GM18520 (cell line): ENCODE measurements around the gene ERCC2.

Experiments
- ATAC-seq: cut with Tn5 transposase; IDR thresholded peaks from one replicate; pipeline ENCODE4 v1.9.1; 2021; ENCODE audit not compliant: unreplicated experiment

ERCC2 gene

GRCh38 chr19:45306040-45306439 is 64.3 kb downstream of the ERCC2 start:
- ATAC-seq, result no peak

- ATAC-seq, result no peak
These were observed 65.0 kb downstream of the ERCC2 start for GRCh38 chr19:45305421-45305820.

DNA sequence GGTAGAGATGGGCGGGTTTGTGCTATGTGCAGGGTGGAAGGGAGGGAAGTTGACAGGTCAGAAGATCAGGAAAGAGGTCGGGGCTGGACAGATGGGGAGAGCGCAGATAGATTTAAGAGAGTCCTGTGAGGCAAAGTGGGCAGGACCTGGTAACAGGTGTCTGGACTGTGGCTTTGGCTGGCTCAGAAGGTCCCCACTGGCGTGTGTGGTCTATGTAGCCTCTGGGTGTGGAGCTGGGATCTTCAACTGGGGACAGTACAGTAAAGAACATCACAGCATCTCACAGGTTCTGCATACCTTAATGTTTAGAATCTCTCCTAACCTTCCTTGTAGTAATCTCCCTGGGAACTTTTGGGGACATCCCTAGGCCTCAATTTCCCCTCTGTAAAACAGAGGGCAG is 65.4 kb downstream of the ERCC2 start:
- no peak for ATAC-seq

DNA sequence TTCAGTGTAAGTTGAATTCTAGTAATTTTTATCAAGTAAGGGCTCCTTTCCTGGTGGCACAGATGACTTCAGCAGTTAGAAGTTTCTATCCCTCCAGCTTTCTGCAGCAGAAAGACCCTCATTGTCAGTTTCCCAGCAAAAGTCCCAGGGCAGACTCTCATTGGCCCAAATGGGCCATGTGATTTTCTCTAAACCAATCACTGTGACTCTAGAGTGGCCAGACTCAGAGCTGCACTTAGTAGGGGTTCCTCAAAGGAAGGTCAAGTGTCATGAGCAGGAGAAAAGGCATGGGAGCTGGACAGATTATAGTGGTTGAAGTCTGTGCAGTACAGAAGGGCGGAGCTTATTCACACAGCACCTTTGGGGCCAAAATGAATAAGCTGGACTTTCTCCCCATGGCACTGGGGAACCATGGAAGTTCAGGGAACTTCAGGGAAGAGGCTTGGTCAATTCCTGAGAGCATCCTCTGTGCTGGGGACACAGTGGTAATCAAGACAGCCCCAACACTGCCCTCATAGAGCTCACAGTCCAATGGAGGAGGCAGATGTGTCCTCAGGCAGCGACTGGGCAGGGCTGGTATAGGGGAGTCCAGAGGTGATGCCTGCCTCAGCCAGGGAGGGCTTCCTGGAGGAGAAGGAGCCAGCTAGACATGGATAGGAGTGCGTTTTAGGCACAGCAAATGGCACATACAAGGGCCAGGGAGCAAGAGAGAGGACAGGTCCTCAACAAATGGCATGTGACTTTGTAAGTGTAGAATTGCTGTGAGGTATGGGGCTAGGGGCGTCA is 66.0 kb downstream of the ERCC2 start:
- no peak for ATAC-seq

DNA sequence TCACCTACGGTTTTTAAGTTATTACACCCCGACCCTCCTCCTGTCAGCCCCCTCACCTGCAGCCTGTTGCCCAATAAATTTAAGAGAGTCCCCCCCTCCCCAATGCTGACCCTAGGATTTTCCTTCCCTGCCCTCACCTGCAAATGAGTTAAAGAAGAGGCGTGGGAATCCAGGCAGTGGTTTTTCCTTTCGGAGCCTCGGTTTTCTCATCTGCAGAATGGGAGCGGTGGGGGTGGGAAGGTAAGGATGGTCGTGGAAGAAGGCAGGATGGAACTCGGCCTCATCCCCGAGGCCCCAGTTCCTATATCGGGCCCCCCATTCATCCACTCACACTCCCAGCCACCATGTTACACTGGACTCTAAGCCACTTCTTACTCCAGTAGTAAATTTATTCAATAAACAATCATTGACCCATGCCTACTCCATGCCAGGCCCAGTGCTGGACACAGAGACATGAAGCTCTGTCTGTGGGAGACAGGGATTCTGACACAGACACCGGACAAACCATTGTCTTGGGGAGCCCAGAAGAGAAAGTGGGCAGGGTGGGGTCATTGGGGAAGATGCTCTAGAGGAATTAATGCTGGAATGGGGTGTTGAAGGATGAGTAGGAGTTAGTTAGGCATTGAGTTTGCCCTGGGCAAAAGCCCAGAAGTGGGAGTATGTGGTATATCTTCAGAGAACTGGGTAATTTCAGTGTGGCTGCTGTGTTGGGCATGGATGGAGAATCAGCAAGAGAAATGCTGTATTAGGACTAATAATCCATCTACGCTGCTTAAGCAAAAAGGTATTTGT is 66.9 kb downstream of the ERCC2 start:
- ATAC-seq, result no peak

DNA sequence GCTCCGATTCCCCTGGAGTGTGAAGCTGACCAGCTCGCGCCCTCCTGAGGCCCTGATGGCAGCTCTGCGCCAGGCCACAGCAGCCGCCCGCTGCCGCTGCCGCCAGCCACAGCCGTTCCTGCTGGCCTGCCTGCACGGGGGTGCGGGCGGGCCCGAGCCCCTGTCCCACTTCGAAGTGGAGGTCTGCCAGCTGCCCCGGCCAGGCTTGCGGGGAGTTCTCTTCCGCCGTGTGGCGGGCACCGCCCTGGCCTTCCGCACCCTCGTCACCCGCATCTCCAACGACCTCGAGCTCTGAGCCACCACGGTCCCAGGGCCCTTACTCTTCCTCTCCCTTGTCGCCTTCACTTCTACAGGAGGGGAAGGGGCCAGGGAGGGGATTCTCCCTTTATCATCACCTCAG is 68.0 kb downstream of the ERCC2 start:
- ATAC-seq, result no peak
